ENCODE data around the gene GOLT1A. TPM values are rescaled to one million over a fixed set of nuclear protein-coding genes. Genes with fewer than 3 reads are reported as not detected.
A peak's percentile ranks its signal among the peaks of the same experiment; 100 is the strongest.

GOLT1A gene
- total RNA-seq, 3 donors from 2014 or later (not counting 1 experiment from before 2014, with no cell fraction given) = not detected

GRCh38 chr1:204152310-204153044 lies 61.3 kb downstream of the GOLT1A start:
- peak in 2 of 3 donors; percentile 1 to 3 for ATAC-seq
- TF ChIP-seq, protein P1, sequence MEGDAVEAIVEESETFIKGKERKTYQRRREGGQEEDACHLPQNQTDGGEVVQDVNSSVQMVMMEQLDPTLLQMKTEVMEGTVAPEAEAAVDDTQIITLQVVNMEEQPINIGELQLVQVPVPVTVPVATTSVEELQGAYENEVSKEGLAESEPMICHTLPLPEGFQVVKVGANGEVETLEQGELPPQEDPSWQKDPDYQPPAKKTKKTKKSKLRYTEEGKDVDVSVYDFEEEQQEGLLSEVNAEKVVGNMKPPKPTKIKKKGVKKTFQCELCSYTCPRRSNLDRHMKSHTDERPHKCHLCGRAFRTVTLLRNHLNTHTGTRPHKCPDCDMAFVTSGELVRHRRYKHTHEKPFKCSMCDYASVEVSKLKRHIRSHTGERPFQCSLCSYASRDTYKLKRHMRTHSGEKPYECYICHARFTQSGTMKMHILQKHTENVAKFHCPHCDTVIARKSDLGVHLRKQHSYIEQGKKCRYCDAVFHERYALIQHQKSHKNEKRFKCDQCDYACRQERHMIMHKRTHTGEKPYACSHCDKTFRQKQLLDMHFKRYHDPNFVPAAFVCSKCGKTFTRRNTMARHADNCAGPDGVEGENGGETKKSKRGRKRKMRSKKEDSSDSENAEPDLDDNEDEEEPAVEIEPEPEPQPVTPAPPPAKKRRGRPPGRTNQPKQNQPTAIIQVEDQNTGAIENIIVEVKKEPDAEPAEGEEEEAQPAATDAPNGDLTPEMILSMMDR (IDR thresholded peaks at IDR 0.05) = no peak
- DNase-seq = no peak

DNA sequence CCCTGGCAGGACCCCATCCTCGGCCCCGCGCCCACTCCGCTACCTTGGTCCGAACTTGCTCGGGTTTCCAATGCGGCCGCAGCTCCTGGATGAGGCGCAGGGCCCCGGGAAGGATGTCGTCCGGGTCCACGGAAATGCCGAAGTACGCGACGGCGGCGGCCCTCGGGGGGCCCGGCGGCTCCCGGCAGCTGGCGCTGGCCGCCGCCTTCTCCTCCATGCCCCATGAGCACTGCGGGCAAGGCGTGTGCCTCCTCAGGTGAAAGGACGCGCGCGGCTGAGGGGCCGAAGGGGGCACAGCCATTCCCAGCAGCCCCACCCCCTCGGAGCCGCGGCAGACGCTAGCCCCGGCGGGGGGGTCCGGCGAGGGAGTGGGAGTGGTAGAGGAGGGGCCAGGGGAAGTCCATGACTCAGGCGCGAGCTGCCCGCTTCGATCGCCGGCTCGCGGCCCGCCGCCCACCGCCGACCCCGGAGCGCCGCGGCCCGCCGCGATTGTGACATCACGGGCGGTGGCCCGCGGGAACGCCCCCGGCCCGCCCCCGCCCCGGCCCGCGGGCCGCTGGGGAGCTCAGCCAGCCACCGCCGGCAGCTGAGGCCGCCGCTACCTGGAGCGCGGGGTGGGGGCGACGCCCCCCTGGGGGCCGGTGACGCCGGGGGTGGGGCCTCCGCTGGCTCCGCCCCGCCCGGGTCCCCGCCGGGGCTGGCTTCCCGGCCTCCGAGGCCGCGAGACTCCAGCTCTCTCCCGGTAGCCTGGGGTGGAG lies 62.1 kb downstream of the GOLT1A start, which contains the start of gene ETNK2:
Gene ETNK2, minus strand, starts transcription at position 493 of the 758 bp plus-strand sequence. Its CDS starts 192 bp downstream, at position 301.
- TF ChIP-seq, protein P1 (IDR thresholded peaks at IDR 0.05) = no peak
- Mint-ChIP-seq H3K27ac (peak within 1 kb of the TSS; percentile 21 to 80), H3K9me3 (no peaks in the 10 kb centered on the region), H3K4me1 (peaks cover 0 to 4% of the 10 kb centered on the region in 2 donors), H3K4me3 (peak within 1 kb of the TSS; percentile 79), H3K27me3 (ENCODE audit: low read depth in 2 of 2) (peaks cover 0 to 8% of the 10 kb centered on the region in 2 donors), H3K36me3 (no peaks in the 10 kb centered on the region)
- ATAC-seq (peak; percentile 74 to 82 (median 81)), DNase-seq (peak; percentile 57 to 77)
- peak within 1 kb of the TSS; percentile 51 for H3K4me3 ChIP-seq (ENCODE audit: low read length)
- peaks cover 17% of the 10 kb centered on the region for H3K4me1 ChIP-seq (ENCODE audit: control insufficient read depth, insufficient read depth, low read length)
- H3K27ac ChIP-seq (ENCODE audit: low read length) = no peak within 1 kb of the TSS
- intact Hi-C loops (cut with micrococcal nuclease) = no loop called here
- WGBS (ENCODE audit: insufficient coverage) = under 1% methylated on average over 94 of the region's 94 CpGs
- no peaks in the 10 kb centered on the region for H3K27me3 ChIP-seq (ENCODE audit: control insufficient read depth, insufficient read depth, low read length)
- H3K9me3 ChIP-seq (ENCODE audit: control insufficient read depth, insufficient read depth, low read length) = no peaks in the 10 kb centered on the region
- no peaks in the 10 kb centered on the region for H3K36me3 ChIP-seq (ENCODE audit: control insufficient read depth, insufficient read depth, low read length)

More at GRCh38 chr1:204152310-204153044, 61.3 kb downstream of the GOLT1A start:
- no peak overlapping the region for H3K27ac ChIP-seq (ENCODE audit: low read length)
- intact Hi-C loops (cut with micrococcal nuclease) = no loop called here
- Mint-ChIP-seq H3K36me3 (no peaks in the 10 kb centered on the region), H3K4me1 (peaks cover 0 to 4% of the 10 kb centered on the region in 2 donors), H3K27ac (peak overlapping the region in 1 of 2 donors; percentile 80), H3K4me3 (peak overlapping the region; percentile 79), H3K27me3 (ENCODE audit: low read depth in 2 of 2) (peaks cover 0 to 8% of the 10 kb centered on the region in 2 donors), H3K9me3 (no peaks in the 10 kb centered on the region)
- no peaks in the 10 kb centered on the region for H3K9me3 ChIP-seq (ENCODE audit: control insufficient read depth, insufficient read depth, low read length)
- peak overlapping the region; percentile 50 for H3K4me3 ChIP-seq (ENCODE audit: low read length)
- WGBS (ENCODE audit: insufficient coverage) = 41% methylated on average over 24 of the region's 25 CpGs
- no peaks in the 10 kb centered on the region for H3K27me3 ChIP-seq (ENCODE audit: control insufficient read depth, insufficient read depth, low read length)
- peaks cover 17% of the 10 kb centered on the region for H3K4me1 ChIP-seq (ENCODE audit: control insufficient read depth, insufficient read depth, low read length)
- H3K36me3 ChIP-seq (ENCODE audit: control insufficient read depth, insufficient read depth, low read length) = no peaks in the 10 kb centered on the region

GRCh38 chr1:204150702-204151551 lies 62.9 kb downstream of the GOLT1A start:
- Histone ChIP-seq H3K4me3 (ENCODE audit: low read length) (peak overlapping the region; percentile 51), H3K27me3 (ENCODE audit: control insufficient read depth, insufficient read depth, low read length) (no peaks in the 10 kb centered on the region), H3K9me3 (ENCODE audit: control insufficient read depth, insufficient read depth, low read length) (no peaks in the 10 kb centered on the region), H3K4me1 (ENCODE audit: control insufficient read depth, insufficient read depth, low read length) (peaks cover 17% of the 10 kb centered on the region), H3K36me3 (ENCODE audit: control insufficient read depth, insufficient read depth, low read length) (no peaks in the 10 kb centered on the region), H3K27ac (ENCODE audit: low read length) (no peak overlapping the region)
- DNase-seq (peak in 1 of 2 donors; percentile 49), ATAC-seq (peak; percentile 26 to 36 (median 30))
- Mint-ChIP-seq H3K4me3 (peak overlapping the region; percentile 76), H3K4me1 (peaks cover 0 to 4% of the 10 kb centered on the region in 2 donors), H3K27me3 (ENCODE audit: low read depth in 2 of 2) (peaks cover 0 to 8% of the 10 kb centered on the region in 2 donors), H3K36me3 (no peaks in the 10 kb centered on the region), H3K27ac (peak overlapping the region; percentile 21 to 49), H3K9me3 (no peaks in the 10 kb centered on the region)
- TF ChIP-seq, protein P1 (IDR thresholded peaks at IDR 0.05) = no peak
- 48% methylated on average over 33 of the region's 33 CpGs for WGBS (ENCODE audit: insufficient coverage)
- intact Hi-C loops (cut with micrococcal nuclease) = no loop called here

Data from natural killer cell (primary cell).